GM23248 (cell line): Measurements from ENCODE around the gene LTBP4. TPM values are rescaled to one million over a fixed set of nuclear protein-coding genes. Genes with fewer than 3 reads are reported as not detected.

ENCODE experiments used
- DNase-seq: peaks from one replicate; pipeline ENCODE4 v3.0.0-alpha.2; 2015
- H2AFZ ChIP-seq: fragments of 200-600 bp; sonication (generic); 2 replicates; pipeline ENCODE4 v1.6.1; 2016; ENCODE audit warnings: antibody characterized with exemption
- H3F3A ChIP-seq: fragments of 200-600 bp; sonication (generic); 2 replicates; pipeline ENCODE4 v1.6.1; 2016; ENCODE audit warnings: mild to moderate bottlenecking, antibody characterized with exemption, mixed run types; ENCODE audit not compliant: insufficient read depth
- H3K27ac ChIP-seq: fragments of 200-600 bp; sonication (generic); 2 replicates; pipeline ENCODE4 v1.5.1; 2016; ENCODE audit warnings: mild to moderate bottlenecking
- H3K27me3 ChIP-seq: fragments of 200-600 bp; sonication (generic); replicated peaks from 2 replicates; pipeline ENCODE4 v1.6.1; 2016; ENCODE audit warnings: mild to moderate bottlenecking; ENCODE audit not compliant: insufficient read depth
- H3K36me3 ChIP-seq: fragments of 200-600 bp; sonication (generic); 2 replicates; pipeline ENCODE4 v1.6.1; 2016; ENCODE audit warnings: low read depth, mild to moderate bottlenecking
- H3K4me1 ChIP-seq: fragments of 200-600 bp; sonication (generic); 2 replicates; pipeline ENCODE4 v1.6.1; 2016; ENCODE audit warnings: mild to moderate bottlenecking; ENCODE audit not compliant: insufficient read depth
- H3K4me2 ChIP-seq: fragments of 200-600 bp; sonication (generic); one replicate; pipeline ENCODE4 v1.6.1; 2016; ENCODE audit warnings: mild to moderate bottlenecking; ENCODE audit not compliant: unreplicated experiment
- H3K4me3 ChIP-seq: fragments of 200-600 bp; sonication (generic); 2 replicates; pipeline ENCODE4 v1.5.1; 2016; ENCODE audit warnings: mild to moderate bottlenecking
- H3K79me2 ChIP-seq: fragments of 200-600 bp; sonication (generic); 2 replicates; pipeline ENCODE4 v1.6.1; 2016; ENCODE audit warnings: mild to moderate bottlenecking; ENCODE audit not compliant: insufficient read depth
- H3K9ac ChIP-seq: fragments of 200-600 bp; sonication (generic); 2 replicates; pipeline ENCODE4 v1.6.1; 2016; ENCODE audit warnings: mild to moderate bottlenecking
- H3K9me2 ChIP-seq: fragments of 200-600 bp; sonication (generic); 2 replicates; pipeline ENCODE4 v1.6.1; 2016; ENCODE audit warnings: mixed run types, mild to moderate bottlenecking, moderate library complexity; ENCODE audit not compliant: insufficient read depth
- H3K9me3 ChIP-seq: fragments of 200-600 bp; sonication (generic); one replicate; pipeline ENCODE4 v1.6.1; 2017; ENCODE audit warnings: low read depth
- H4K20me1 ChIP-seq: fragments of 200-600 bp; sonication (generic); 2 replicates; pipeline ENCODE4 v1.6.0; 2016; ENCODE audit not compliant: insufficient read depth
- EZH2 ChIP-seq: fragments of 200-600 bp; sonication (generic); IDR thresholded peaks from 2 replicates; pipeline ENCODE4 v1.6.1; 2018; ENCODE audit warnings: antibody characterized with exemption, mild to moderate bottlenecking; ENCODE audit not compliant: insufficient read depth, poor library complexity, severe bottlenecking
- EZH2phosphoT487 ChIP-seq: fragments of 200-600 bp; sonication (generic); IDR thresholded peaks from 2 replicates; pipeline ENCODE4 v1.6.1; 2018; ENCODE audit warnings: antibody characterized with exemption, moderate library complexity, mild to moderate bottlenecking, low read depth; ENCODE audit not compliant: insufficient read depth
- WGBS, 2 experiments: methylation state at CpG; one replicate each; pipeline ENCODE4 v1.1.6; 2015 to 2017; ENCODE audit warnings: low lambda C conversion rate in 2 of 2, low coverage in 1 of 2; ENCODE audit errors: missing lambda C conversion rate in 2 of 2; 5-methylcytosine and 5-hydroxymethylcytosine counted together
- in situ Hi-C: fragments of 300-500 bp; cut with MboI; formaldehyde crosslinking; loops from 2 replicates; pipeline ENCODE4 v1.15.0; 2020
- polyA plus RNA-seq: library from polyadenylated mRNA; unstranded; fragments of >200 nt; fragmentation: Nextera tagmentation; extraction: Ambion mirVana; gene quantifications from 2 replicates; pipeline ENCODE4 v1.2.1, GENCODE V29; 2016
- total RNA-seq: library from RNA; depleted of rRNA; stranded (reverse); fragments of >200 nt; shearing (Covaris generic); gene quantifications from 2 replicates; pipeline ENCODE4 v1.2.3, GENCODE V29; 2014; rRNA removed

The LTBP4 gene
- total RNA-seq = 18.0 and 18.3 TPM in 2 replicates
- polyA plus RNA-seq = 45.5 and 47.2 TPM in 2 replicates

- TF ChIP-seq EZH2phosphoT487 (no peak), EZH2 (no peak)
- Histone ChIP-seq H2AFZ (peak within 1 kb of the TSS; percentile 59; the same call in 1 of the 2 replicates), H3K4me3 (peak within 1 kb of the TSS; percentile 64), H3K9me2 (no peaks in the 10 kb centered on the region), H3K27ac (no peak within 1 kb of the TSS), H3K4me1 (peaks cover 20% of the 10 kb centered on the region), H3K9ac (no peak within 1 kb of the TSS), H3K27me3 (peaks cover 32% of the 10 kb centered on the region; the same call in 1 of the 2 replicates), H3K79me2 (no peaks in the 10 kb centered on the region), H3K9me3 (no peaks in the 10 kb centered on the region), H3K36me3 (no peaks in the 10 kb centered on the region), H3F3A (peaks cover 10% of the 10 kb centered on the region), H4K20me1 (no peaks in the 10 kb centered on the region), H3K4me2 (peak within 1 kb of the TSS; percentile 51)
- WGBS, 2 experiments = 1% methylated on average over 34 to 45 of the region's 82 CpGs
- in situ Hi-C loops = no loop called here
- peak; percentile 75 for DNase-seq
Measured at GRCh38 chr19:40601134-40601974, at the start of gene LTBP4. LTBP4 (plus strand) TSS chr19:40601369; CDS start chr19:40601388, 19 bp downstream.

- TF ChIP-seq EZH2 (no peak), EZH2phosphoT487 (no peak)
- no peak overlapping the region for H3K4me2 ChIP-seq
- no peak overlapping the region for H3K27ac ChIP-seq
- WGBS, 2 experiments = 84 to 88% methylated on average over 3 of the region's 3 CpGs
- no peak overlapping the region for H3K4me3 ChIP-seq
- DNase-seq = no peak
- H2AFZ ChIP-seq = no peak overlapping the region
- H3K79me2 ChIP-seq = no peaks in the 10 kb centered on the region
- no peaks in the 10 kb centered on the region for H3K9me3 ChIP-seq
- no peaks in the 10 kb centered on the region for H3F3A ChIP-seq
- in situ Hi-C loops = no loop called here
- no peaks in the 10 kb centered on the region for H3K4me1 ChIP-seq
- peaks cover 28% of the 10 kb centered on the region for H3K27me3 ChIP-seq
- H3K9me2 ChIP-seq = no peaks in the 10 kb centered on the region
- H4K20me1 ChIP-seq = no peaks in the 10 kb centered on the region
- H3K9ac ChIP-seq = no peak overlapping the region
- no peaks in the 10 kb centered on the region for H3K36me3 ChIP-seq
Measured at GRCh38 chr19:40552848-40553247, 48.3 kb upstream of the LTBP4 start.

- peaks cover 28% of the 10 kb centered on the region for H3K27me3 ChIP-seq
- in situ Hi-C loops = no loop called here
- H3K9ac ChIP-seq = no peak overlapping the region
- H4K20me1 ChIP-seq = no peaks in the 10 kb centered on the region
- no peaks in the 10 kb centered on the region for H3K9me2 ChIP-seq
- H3K4me3 ChIP-seq = no peak overlapping the region
- H3K4me2 ChIP-seq = no peak overlapping the region
- no peak overlapping the region for H3K27ac ChIP-seq
- H3K9me3 ChIP-seq = no peaks in the 10 kb centered on the region
- no peak for DNase-seq
- WGBS, 2 experiments = 28 to 30% methylated on average over 64 to 69 of the region's 69 CpGs
- H3F3A ChIP-seq = no peaks in the 10 kb centered on the region
- H2AFZ ChIP-seq = no peak overlapping the region
- H3K36me3 ChIP-seq = no peaks in the 10 kb centered on the region
- no peaks in the 10 kb centered on the region for H3K4me1 ChIP-seq
- no peaks in the 10 kb centered on the region for H3K79me2 ChIP-seq
- TF ChIP-seq EZH2phosphoT487 = no peak
- no peak for TF ChIP-seq EZH2
Measured at GRCh38 chr19:40553885-40554857, 47.0 kb upstream of the LTBP4 start.
